Measurements from ENCODE around the gene FHIT. TPM values are rescaled to one million over a fixed set of nuclear protein-coding genes. Genes with fewer than 3 reads are reported as not detected.

The FHIT gene
- total RNA-seq, 4 donors from 2014 or later, result 3.2 to 10.9 (median 6.4) TPM

DNA sequence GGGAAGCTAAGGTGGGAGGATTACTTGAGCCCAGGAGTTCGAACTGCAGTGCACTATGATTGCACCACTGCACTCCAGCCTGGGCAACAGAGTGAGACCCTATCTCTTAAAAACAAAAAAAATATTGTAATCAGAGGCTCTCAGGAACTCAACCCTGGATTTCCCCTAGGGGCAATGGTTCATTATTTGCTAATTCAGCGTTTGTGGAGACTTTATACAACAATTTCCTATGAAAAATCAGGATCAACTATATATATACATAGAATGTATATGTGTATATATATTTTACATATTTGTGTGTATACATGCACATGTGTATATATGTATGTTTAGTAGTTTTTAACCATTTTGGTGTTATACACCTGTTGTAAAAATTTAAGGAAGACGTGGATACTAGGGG lies 463.1 kb downstream of the FHIT start:
- DNase-seq (ENCODE audit: low spot score), result no peak
- TF ChIP-seq, protein P1, sequence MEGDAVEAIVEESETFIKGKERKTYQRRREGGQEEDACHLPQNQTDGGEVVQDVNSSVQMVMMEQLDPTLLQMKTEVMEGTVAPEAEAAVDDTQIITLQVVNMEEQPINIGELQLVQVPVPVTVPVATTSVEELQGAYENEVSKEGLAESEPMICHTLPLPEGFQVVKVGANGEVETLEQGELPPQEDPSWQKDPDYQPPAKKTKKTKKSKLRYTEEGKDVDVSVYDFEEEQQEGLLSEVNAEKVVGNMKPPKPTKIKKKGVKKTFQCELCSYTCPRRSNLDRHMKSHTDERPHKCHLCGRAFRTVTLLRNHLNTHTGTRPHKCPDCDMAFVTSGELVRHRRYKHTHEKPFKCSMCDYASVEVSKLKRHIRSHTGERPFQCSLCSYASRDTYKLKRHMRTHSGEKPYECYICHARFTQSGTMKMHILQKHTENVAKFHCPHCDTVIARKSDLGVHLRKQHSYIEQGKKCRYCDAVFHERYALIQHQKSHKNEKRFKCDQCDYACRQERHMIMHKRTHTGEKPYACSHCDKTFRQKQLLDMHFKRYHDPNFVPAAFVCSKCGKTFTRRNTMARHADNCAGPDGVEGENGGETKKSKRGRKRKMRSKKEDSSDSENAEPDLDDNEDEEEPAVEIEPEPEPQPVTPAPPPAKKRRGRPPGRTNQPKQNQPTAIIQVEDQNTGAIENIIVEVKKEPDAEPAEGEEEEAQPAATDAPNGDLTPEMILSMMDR (IDR thresholded peaks at IDR 0.05), result no peak
- no peak for ATAC-seq (ENCODE audit: low FRiP score)

GRCh38 chr3:60781935-60782334 lies 469.3 kb downstream of the FHIT start:
- no peak for ATAC-seq (ENCODE audit: low FRiP score)
- TF ChIP-seq, protein P1 (IDR thresholded peaks at IDR 0.05), result no peak
- no peak for DNase-seq (ENCODE audit: low spot score)

GRCh38 chr3:60779637-60780036 lies 471.6 kb downstream of the FHIT start:
- DNase-seq (ENCODE audit: low spot score) (no peak), ATAC-seq (ENCODE audit: low FRiP score) (no peak)
- TF ChIP-seq, protein P1 (IDR thresholded peaks at IDR 0.05), result no peak

DNA sequence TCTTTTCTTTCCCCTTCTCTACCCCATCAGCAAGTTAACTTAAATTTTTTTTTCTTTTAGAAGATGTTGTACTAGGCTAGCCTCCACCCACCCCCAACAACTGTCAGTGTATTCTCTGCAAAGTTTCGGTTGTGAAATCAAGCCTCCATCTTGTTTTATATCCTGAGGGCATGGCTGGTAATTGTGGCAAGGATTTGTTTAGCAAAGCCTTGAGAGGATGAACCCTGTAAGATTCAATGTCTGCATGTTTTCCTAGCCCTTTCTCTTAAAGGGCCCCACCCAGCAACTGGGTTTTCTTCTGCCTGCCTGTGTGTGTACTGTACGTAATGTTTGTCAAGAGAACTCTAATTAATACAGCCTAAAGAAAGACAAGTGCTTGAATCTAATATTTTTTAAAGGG lies 475.3 kb downstream of the FHIT start:
- DNase-seq (ENCODE audit: low spot score) (no peak), ATAC-seq (ENCODE audit: low FRiP score) (no peak)
- TF ChIP-seq, protein P1 (IDR thresholded peaks at IDR 0.05), result no peak

DNA sequence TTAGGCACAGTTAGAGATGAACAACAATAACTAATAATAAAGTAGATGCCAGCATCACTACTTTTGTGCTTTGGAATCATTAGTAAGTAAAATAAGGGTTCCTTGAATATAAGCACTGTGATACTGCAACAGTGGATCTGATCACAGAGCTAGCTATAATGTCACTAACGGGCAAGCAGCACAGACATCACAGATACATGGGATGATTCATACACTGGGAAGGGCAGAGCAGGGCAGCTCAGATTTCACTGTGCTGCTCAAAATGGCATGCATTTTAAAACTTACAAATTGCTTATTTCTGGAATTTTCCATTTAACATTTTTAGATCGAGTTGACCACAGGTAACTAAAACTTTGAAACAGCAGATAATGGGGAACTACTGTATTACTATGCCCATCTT lies 476.6 kb downstream of the FHIT start:
- DNase-seq (ENCODE audit: low spot score), result no peak
- ATAC-seq (ENCODE audit: low FRiP score), result no peak
- TF ChIP-seq, protein P1 (IDR thresholded peaks at IDR 0.05), result no peak

GRCh38 chr3:60772584-60772983 lies 478.7 kb downstream of the FHIT start:
- TF ChIP-seq, protein P1 (IDR thresholded peaks at IDR 0.05), result no peak
- no peak for ATAC-seq (ENCODE audit: low FRiP score)

DNA sequence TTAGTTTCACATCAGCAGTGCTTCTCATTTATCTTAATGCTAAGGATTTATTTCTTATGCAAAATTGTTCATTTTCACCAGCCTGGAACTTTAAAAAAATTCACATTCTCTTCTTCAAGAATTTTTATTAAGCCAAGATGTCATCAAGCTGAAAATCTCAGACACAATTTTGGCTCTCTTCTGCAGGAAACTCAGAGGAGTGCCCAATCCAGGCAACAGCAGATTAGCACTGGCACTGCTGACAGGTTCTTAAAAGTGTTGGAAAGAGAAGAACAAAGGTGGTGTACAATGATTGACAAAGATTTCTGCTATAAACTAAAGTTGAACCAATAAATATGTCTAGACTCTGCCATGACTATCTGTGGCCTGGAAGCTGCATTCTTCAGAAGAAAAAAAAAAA lies 479.5 kb downstream of the FHIT start:
- DNase-seq (ENCODE audit: low spot score), result no peak
- ATAC-seq (ENCODE audit: low FRiP score), result no peak
- TF ChIP-seq, protein P1 (IDR thresholded peaks at IDR 0.05), result no peak

More at GRCh38 chr3:60772584-60772983, 478.7 kb downstream of the FHIT start:
- no peak for DNase-seq (ENCODE audit: low spot score)

Measured in omental fat pad (tissue), 4 donors.